PC-9 (cell line): ENCODE data around the gene FARP1. TPM values are rescaled to one million over a fixed set of nuclear protein-coding genes. Genes with fewer than 3 reads are reported as not detected.

Source experiments
- BruUV-seq: library from RNA; stranded (reverse); fragments of 400-500 nt; replicated peaks from 2 replicates; lab custom pipeline; 2021; lab: Mats Ljungman, UMichigan
- CTCF ChIA-PET: fragments of 300-600 bp; sonication (Branson Sonifier 250); formaldehyde crosslinking; loops from one replicate; lab custom pipeline; 2022; ENCODE audit warnings: antibody characterized with exemption; lab: Charles Lee
- POLR2A ChIA-PET: fragments of 300-600 bp; sonication (Branson Sonifier 250); formaldehyde crosslinking; loops from one replicate; lab custom pipeline; 2022; ENCODE audit warnings: antibody characterized with exemption; ENCODE audit not compliant: unreplicated experiment; lab: Charles Lee
- DNase-seq, 2 experiments: peaks; one replicate each; pipeline versions ENCODE4 v3.0.0 to v3.0.0-alpha.2; 2015 to 2022; ENCODE audit warnings: mixed read lengths in 1 of 2
- H2AFZ ChIP-seq: fragments of 200-600 bp; sonication (generic); 2 replicates; pipeline ENCODE4 v1.8.1; 2017; ENCODE audit warnings: antibody characterized with exemption
- H3F3A ChIP-seq: fragments of 200-600 bp; sonication (generic); 2 replicates; pipeline ENCODE4 v1.8.1; 2017; ENCODE audit warnings: antibody characterized with exemption, mild to moderate bottlenecking, low read depth; ENCODE audit not compliant: insufficient read depth
- H3K27ac ChIP-seq: fragments of 200-600 bp; sonication (generic); 2 replicates; pipeline ENCODE4 v1.6.1; 2016; ENCODE audit warnings: mixed run types
- H3K27me3 ChIP-seq: fragments of 200-600 bp; sonication (generic); 2 replicates; pipeline ENCODE4 v1.6.1; 2016; ENCODE audit warnings: low read depth, mixed run types; ENCODE audit not compliant: insufficient read depth
- H3K36me3 ChIP-seq: fragments of 200-600 bp; sonication (generic); 2 replicates; pipeline ENCODE4 v1.6.1; 2016; ENCODE audit warnings: low read depth, mixed run types
- H3K4me1 ChIP-seq: fragments of 200-600 bp; sonication (generic); replicated peaks from 2 replicates; pipeline ENCODE4 v1.6.1; 2016; ENCODE audit warnings: mixed run types; ENCODE audit not compliant: insufficient read depth
- H3K4me2 ChIP-seq: fragments of 200-600 bp; sonication (generic); 2 replicates; pipeline ENCODE4 v1.6.1; 2017; ENCODE audit warnings: mixed run types
- H3K4me3 ChIP-seq: fragments of 200-600 bp; sonication (generic); 2 replicates; pipeline ENCODE4 v1.6.1; 2016; ENCODE audit warnings: mixed run types
- H3K79me2 ChIP-seq: fragments of 200-600 bp; sonication (generic); 2 replicates; pipeline ENCODE4 v1.6.1; 2017; ENCODE audit warnings: low read depth, mixed run types
- H3K9me2 ChIP-seq: fragments of 200-600 bp; sonication (generic); 2 replicates; pipeline ENCODE4 v1.8.1; 2017; ENCODE audit warnings: mild to moderate bottlenecking; ENCODE audit not compliant: insufficient read depth
- H3K9me3 ChIP-seq: fragments of 200-600 bp; sonication (generic); 2 replicates; pipeline ENCODE4 v1.8.1; 2016; ENCODE audit warnings: low read depth; ENCODE audit not compliant: insufficient read depth
- H4K20me1 ChIP-seq: fragments of 200-600 bp; sonication (generic); 2 replicates; pipeline ENCODE4 v1.8.1; 2017; ENCODE audit not compliant: insufficient read depth
- CTCF ChIP-seq: fragments of 200-600 bp; sonication (generic); conservative IDR thresholded peaks from 2 replicates; pipeline ENCODE4 v1.6.1; 2017; ENCODE audit warnings: mixed run types, antibody characterized with exemption, mild to moderate bottlenecking, moderate library complexity
- EZH2 ChIP-seq: fragments of 200-600 bp; sonication (generic); IDR thresholded peaks from 2 replicates; pipeline ENCODE4 v1.8.0; 2017; ENCODE audit warnings: antibody characterized with exemption, low read depth
- intact Hi-C: fragments of 100-400 bp; cut with micrococcal nuclease; formaldehyde crosslinking; loops from one replicate; pipeline ENCODE4 v1.10.0; 2022; ENCODE audit not compliant: unreplicated experiment
- total RNA-seq: library from RNA; stranded (reverse); gene quantifications from 2 replicates; pipeline ENCODE4 v1.2.3, GENCODE V29; 2021

FARP1 gene
- total RNA-seq, 1 experiment from 2014 or later: 62.1 TPM

- BruUV-seq: no TSS peak
- Histone ChIP-seq H3K27me3 (no peaks in the 10 kb centered on the region), H3K27ac (no peak overlapping the region), H4K20me1 (no peaks in the 10 kb centered on the region), H2AFZ (no peak overlapping the region), H3K9me2 (no peaks in the 10 kb centered on the region), H3F3A (no peaks in the 10 kb centered on the region), H3K4me1 (no peaks in the 10 kb centered on the region), H3K79me2 (no peaks in the 10 kb centered on the region), H3K4me3 (no peak overlapping the region), H3K9me3 (no peaks in the 10 kb centered on the region), H3K36me3 (no peaks in the 10 kb centered on the region), H3K4me2 (no peak overlapping the region)
- TF ChIP-seq CTCF (no peak), EZH2 (no peak)
- POLR2A ChIA-PET: no interaction called here
- no peak for DNase-seq
- CTCF ChIA-PET: no interaction called here
- intact Hi-C loops: no loop called here
These were observed 39.7 kb downstream of the FARP1 start for GRCh38 chr13:98182589-98182988.

- intact Hi-C loops: no loop called here
- BruUV-seq: no TSS peak
- no peaks in the 10 kb centered on the region for H3K9me3 ChIP-seq
- POLR2A ChIA-PET: no interaction called here
- no peaks in the 10 kb centered on the region for H4K20me1 ChIP-seq
- DNase-seq: no peak
- H3K79me2 ChIP-seq: no peaks in the 10 kb centered on the region
- H3K4me3 ChIP-seq: no peak overlapping the region
- H3K4me2 ChIP-seq: no peak overlapping the region
- H3K27ac ChIP-seq: no peak overlapping the region
- no peaks in the 10 kb centered on the region for H3F3A ChIP-seq
- H3K36me3 ChIP-seq: no peaks in the 10 kb centered on the region
- no peak overlapping the region for H2AFZ ChIP-seq
- CTCF ChIA-PET: no interaction called here
- TF ChIP-seq CTCF: no peak
- no peak for TF ChIP-seq EZH2
- H3K4me1 ChIP-seq: no peaks in the 10 kb centered on the region
- H3K27me3 ChIP-seq: no peaks in the 10 kb centered on the region
- H3K9me2 ChIP-seq: no peaks in the 10 kb centered on the region
These were observed 41.9 kb downstream of the FARP1 start for GRCh38 chr13:98184792-98185191.

GRCh38 chr13:98187155-98187964 is 44.5 kb downstream of the FARP1 start:
- Histone ChIP-seq H3K9me3 (no peaks in the 10 kb centered on the region), H3K27me3 (no peaks in the 10 kb centered on the region), H3K79me2 (no peaks in the 10 kb centered on the region), H2AFZ (no peak overlapping the region), H3K4me3 (no peak overlapping the region), H3K9me2 (no peaks in the 10 kb centered on the region), H3F3A (no peaks in the 10 kb centered on the region), H3K36me3 (no peaks in the 10 kb centered on the region), H3K27ac (no peak overlapping the region), H3K4me2 (no peak overlapping the region), H4K20me1 (no peaks in the 10 kb centered on the region), H3K4me1 (no peaks in the 10 kb centered on the region)
- intact Hi-C loops: no loop called here
- no peak for TF ChIP-seq CTCF
- no peak for TF ChIP-seq EZH2
- no peak for DNase-seq
- POLR2A ChIA-PET: no interaction called here
- no TSS peak for BruUV-seq
- CTCF ChIA-PET: no interaction called here
